ENCODE results near the gene MAGED2.
"Not testable (repeated sequence)": the region's sequence is repeated elsewhere in the genome, so short reads cannot be mapped to it uniquely, and the experiment has no call there.

MAGED2 gene

DNA sequence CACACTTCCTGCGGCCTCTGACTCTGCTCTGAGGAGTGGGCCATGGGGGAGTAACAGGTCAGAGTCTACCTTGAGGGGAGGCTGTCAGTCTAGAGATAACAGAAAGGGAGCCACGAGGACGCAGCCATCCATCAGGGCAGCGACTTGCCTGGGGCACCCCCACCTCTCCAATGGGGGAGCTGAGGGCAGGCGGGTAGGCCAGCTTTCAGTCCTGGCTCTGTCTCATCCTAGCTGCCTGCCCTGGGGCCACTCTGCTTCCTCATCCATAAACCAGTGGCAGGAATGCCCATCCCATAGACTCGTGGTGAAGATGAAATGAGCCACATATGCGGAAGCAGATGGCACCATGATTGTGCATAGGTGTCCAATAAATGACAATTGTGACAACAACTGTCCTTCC is 13.2 kb downstream of the MAGED2 start:
- no peak for DNase-seq

DNA sequence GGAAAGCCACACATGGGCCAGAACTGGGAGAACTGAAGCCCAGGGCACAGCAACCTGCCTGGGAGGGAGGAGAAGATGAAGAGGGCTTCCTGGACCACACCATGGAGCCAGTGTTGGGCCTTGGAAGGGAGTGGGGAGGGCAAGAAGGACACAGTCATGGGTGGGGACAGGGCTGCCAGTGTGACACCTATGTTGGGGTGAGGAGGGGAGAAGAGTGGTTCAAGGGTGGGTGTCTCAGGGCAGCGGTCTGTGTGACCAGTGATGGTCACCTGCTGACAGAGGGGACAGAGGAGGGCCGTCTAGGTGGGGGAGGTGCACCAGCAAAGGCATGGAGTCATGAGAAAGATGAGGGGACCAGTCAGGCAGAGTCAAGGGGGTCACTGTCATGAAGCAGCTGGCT is 13.8 kb downstream of the MAGED2 start:
- no peak for DNase-seq

DNA sequence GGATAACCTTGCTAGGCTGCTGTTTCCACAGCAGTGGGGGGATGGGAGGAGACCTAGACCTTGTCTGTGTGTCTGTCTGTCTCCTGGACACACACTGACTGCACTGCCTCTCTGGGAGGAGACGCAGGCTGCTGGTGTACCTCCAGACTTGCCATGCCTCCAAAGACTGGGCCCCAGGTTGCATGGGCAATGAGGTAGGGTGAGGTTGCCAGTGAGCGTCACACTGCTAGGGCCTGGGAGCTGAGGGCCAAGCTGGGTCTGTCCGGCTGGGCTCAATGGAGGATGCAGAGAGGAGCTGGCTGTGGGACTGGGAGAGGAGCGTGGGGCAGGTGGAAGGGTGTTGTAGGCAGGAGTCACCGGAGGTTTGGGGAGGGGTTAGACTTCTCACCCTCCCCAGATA is 16.6 kb downstream of the MAGED2 start:
- DNase-seq = no peak

DNA sequence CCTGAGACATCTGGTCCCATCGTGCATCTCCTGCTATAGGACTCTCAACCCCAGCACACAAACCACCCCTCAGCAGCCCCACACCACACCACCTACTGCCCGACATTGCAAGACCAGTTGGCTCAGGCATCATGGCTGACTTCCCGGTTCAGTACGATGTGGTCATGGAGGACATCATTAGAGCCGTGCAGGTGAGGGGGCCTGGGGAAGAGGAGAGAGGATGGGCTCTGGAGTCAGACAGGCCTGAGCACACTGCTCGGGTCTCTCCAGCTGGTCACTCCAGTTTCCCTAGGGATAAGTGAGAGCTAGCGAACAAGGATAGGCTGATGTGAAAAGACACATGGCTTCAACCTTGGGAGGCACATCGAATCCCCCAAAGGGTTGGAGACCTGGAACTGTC is 17.2 kb downstream of the MAGED2 start:
- no peak for DNase-seq

DNA sequence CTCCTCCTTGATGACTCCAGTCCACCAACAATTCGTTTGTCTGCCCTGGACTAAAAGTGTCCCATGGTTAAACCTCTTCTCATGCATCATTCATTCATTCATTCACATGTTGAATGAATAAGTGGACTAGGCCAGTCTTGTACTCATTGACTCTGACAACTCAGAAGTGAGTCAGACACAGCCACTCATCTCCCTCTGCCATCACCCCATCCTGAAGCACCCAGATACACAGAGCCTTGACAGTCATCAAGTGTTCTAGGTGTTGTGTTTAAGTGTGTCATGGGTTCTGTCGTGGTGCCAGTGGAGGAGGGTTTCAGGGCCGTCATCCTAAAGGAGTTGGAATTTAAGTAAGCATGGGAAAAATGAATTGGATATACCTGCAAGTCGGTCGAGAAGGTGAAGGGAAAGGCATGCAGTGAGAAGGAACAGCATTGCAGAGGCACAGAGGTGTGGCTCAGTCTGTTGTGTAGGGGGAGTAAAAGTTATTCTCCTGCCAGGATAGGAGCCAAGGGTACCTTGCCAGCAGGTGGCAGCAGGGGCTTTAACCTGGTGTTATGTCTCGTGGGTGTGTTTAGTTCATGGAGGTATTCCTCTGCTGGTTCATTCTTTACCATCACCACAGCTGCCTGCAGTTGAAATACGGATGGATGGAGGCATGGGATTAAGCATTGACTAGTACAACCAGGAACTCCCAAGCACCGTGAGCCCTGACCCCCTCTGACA is 18.3 kb downstream of the MAGED2 start:
- DNase-seq = no peak

DNA sequence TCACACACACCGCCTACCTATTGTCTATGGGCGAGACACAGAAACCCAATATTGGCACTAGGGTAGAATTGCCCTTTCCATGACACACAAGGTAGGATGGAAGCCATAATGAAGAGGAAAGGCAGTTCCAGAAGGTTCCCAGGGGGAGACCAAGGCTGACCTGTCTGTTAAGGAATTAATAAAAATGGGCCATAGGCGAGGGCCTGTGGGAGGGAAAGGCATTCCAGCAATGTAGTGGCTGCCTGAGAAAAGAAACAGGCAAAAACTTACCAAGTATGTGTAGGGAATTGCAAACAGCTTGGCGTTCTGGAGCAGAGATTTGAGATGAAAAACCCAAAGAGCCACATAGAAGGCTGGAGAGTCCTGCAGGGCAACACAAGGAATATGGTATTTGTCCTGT is 19.1 kb downstream of the MAGED2 start:
- DNase-seq = no peak

DNA sequence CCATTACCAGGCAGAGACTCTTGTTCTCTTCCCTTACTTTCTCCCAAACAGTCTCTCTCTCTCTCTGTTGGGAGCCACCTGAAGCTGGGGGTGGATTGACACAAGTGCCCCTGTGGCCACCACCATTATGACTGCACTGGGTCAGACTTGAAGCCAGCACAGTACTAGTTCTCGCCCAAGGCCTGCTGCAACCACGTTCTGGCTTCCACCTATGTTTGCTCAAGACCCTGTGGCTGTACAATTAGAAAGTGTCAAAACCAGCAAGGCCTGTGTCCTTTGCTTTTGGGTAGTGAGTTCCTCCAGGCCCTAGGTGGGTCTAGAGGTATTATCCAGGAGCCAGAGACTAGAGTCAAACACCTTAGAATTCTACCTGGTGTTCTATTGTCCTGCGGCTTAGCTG is 31.0 kb downstream of the MAGED2 start:
- no peak for DNase-seq

DNA sequence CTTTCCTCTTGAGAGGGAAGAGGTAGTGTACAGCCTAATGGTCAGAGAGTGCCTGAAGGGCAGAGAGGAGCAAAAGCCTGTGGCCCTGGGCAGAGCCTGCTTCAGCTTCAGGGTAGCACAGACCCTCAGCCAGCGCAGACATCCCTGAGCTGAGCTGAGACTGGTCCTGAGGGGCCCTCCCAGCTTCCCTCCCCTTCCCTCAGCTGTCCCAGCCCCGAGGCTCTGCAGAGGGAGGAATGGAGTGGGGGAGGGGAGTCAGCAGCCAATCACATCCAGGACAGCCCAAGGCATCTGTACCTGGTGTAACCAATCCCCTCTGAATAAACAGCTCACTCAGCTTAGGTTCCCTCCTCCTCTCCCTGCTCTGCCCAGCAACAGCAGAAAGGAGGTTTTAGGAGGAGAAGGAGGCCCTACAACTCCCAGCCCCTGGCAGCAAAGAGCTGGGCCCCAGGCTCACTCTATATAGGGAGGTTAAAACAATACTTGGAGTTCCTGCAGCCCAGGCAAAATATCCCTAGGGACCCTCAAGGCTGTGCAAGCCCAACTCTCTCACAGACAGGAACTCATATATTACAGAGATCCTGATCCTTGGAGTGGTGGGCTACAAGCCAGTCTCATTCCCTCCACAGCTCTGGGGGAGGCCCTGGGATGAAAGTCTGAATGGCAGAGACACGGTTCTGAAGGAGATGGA is 33.8 kb downstream of the MAGED2 start:
- not testable (repeated sequence) for DNase-seq

DNA sequence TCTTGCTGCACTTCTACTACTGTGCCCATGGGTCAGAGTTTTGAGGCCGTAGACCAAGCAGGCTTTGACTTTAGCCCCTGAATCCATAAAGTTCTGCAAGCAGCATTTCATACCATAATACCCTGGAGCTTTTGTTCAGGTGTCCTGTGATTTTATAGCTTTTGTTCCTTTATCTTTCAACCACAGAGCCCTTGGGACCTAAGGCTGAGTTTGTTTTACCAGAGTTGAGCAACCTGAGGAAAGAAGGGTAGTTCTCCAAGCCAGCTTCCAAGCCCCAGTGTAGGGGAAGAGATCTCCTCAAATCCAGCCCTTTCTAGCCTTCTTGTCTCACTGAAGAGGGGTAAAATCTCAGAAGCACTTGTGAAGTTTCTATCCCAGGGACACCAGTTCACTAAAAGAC is 35.1 kb downstream of the MAGED2 start:
- DNase-seq = no peak

DNA sequence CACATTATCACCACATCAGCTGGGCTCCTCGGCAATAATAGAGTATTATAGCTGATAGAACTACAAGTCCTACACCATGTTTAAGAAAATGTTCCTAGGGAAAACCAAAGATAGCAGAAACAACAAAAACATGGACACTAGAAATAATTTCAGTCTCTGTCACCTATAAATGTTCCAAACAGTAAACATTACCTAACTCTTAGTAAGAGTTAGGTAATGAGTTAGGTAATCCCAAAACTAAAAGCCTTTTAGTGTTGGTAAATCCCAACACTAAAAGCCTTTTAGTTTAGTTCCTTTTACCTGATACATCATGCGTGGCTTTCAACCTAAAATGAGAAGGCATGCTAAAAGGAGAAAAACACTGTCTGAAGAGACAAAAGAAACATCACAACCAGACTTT is 35.5 kb downstream of the MAGED2 start:
- DNase-seq = no peak

DNA sequence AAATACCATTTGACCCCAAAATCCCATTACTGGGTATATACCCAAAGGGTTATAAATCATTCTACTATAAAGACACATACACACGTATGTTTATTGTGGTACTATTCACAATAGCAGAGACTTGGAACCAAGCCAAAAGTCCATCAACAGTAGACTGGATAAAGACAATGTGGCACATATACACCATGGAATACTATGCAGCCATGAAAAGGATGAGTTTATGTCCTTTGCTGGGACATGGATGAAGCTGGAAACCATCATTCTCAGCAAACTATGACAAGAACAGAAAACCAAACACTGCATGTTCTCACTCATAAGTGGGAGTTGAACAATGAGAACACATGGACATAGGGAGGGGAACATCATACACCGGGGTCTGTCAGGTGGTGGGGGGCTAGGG is 40.2 kb downstream of the MAGED2 start:
- not testable (repeated sequence) for DNase-seq

DNA sequence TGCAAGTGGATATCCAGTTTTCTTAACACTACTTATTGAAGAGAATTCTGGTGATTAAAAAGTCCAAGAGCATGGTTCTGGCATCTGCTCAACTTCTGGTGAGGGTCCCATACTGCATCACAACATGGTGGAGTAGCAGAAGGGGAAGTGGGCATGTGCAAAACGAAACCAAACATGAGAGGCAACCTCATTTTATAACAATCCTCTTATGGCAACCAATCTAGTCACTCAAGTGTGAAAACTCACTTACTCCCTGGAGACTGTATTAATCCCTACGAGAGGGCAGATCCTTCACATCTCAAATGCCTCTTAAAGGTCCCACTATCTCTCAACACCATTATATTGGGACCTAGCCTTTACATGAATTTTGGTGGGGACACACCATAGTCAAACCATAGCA is 57.7 kb downstream of the MAGED2 start:
- no peak for DNase-seq
